A549 (cell line): ENCODE results near the gene FLRT3.

Experiments
- CTCF ChIP-seq: fragments of >200 bp; sonication (Bioruptor Twin); formaldehyde crosslinking; IDR thresholded peaks from 3 replicates; pipeline ENCODE4 v1.5.1; 2016
- ELK1 ChIP-seq: fragments of 150-350 bp; IDR thresholded peaks from 2 replicates; pipeline ENCODE4 v1.6.1; 2014; ENCODE audit warnings: low read depth, mild to moderate bottlenecking, low read length
- FOXS1 ChIP-seq: fragments of 250-450 bp; sonication (Bioruptor Pico); IDR thresholded peaks from 2 replicates; pipeline ENCODE4 v1.5.0; 2020; ENCODE audit warnings: mild to moderate bottlenecking, moderate library complexity
- PBX3 ChIP-seq: IDR thresholded peaks from 2 replicates; pipeline ENCODE4 v1.6.1; 2012
- POLR2A ChIP-seq: IDR thresholded peaks from 2 replicates; pipeline ENCODE4 v1.6.1; 2012; ENCODE audit warnings: mild to moderate bottlenecking, low read length
- RAD21 ChIP-seq, 2 experiments: fragments of >200 bp in 1 of 2; sonication (Bioruptor Twin) in 1 of 2; formaldehyde crosslinking in 1 of 2; IDR thresholded peaks in 1 of 2; conservative IDR thresholded peaks in 1 of 2; 2 replicates in 1 of 2; 3 replicates in 1 of 2; pipeline ENCODE4 v1.6.1; 2012 to 2018; ENCODE audit warnings: inconsistent platforms in 1 of 2
- REST ChIP-seq: fragments of 200-600 bp; sonication (generic); IDR thresholded peaks from 2 replicates; pipeline ENCODE4 v1.6.1; 2016; ENCODE audit warnings: antibody characterized with exemption, mild to moderate bottlenecking, moderate library complexity

- no peak for TF ChIP-seq CTCF
- no peak for TF ChIP-seq ELK1
- TF ChIP-seq POLR2A: no peak
- no peak for TF ChIP-seq RAD21 (conservative IDR thresholded peaks at IDR 0.05 in 1 of 2, IDR thresholded peaks at IDR 0.05 in 1 of 2)
- no peak for TF ChIP-seq FOXS1 (CRISPR knock-in tag)
- TF ChIP-seq PBX3: no peak
- TF ChIP-seq REST: no peak
Measured at GRCh38 chr20:14303106-14303505, 34.3 kb downstream of the FLRT3 start.
